K562 (cell line): ENCODE results near the gene RALGAPA2. TPM values are rescaled to one million over a fixed set of nuclear protein-coding genes. Genes with fewer than 3 reads are reported as not detected.

ENCODE experiments used
- ATAC-seq: fragments of 200-7000 bp; cut with Tn5 transposase; 3 replicates; pipeline ENCODE4 v1.9.1; 2020; ENCODE audit warnings: moderate library complexity
- BruUV-seq: library from RNA; stranded (reverse); fragments of 400-500 nt; replicated peaks from 2 replicates; lab custom pipeline; 2021; lab: Mats Ljungman, UMichigan
- CTCF ChIA-PET: fragments of 300-600 bp; formaldehyde crosslinking; extraction: SDS; loops from one replicate; lab custom pipeline; 2021; ENCODE audit warnings: low intra/inter-chr PET ratio; lab: Yijun Ruan, JAX
- POLR2A ChIA-PET: fragments of 300-600, 350-650 bp; sonication (Branson Sonifier 250); formaldehyde crosslinking; extraction: SDS; loops from one replicate; lab custom pipeline; 2021; ENCODE audit warnings: antibody characterized with exemption, inconsistent platforms; lab: Yijun Ruan, JAX
- DNase-seq, 4 experiments: peaks; one replicate each; pipeline versions ENCODE4 v3.0.0 to v3.0.0-alpha.2; 2011 to 2018; ENCODE audit warnings: low spot score in 3 of 4, mixed read lengths in 3 of 4; ENCODE audit errors: extremely low read depth in 1 of 4
- FAIRE-seq: peaks from 2 replicates; lab custom pipeline; 2011; peaks lifted over from hg19 to GRCh38; lab: Jason Lieb, UNC
- H2AFZ ChIP-seq: 2 replicates; pipeline ENCODE4 v1.6.0; 2011; ENCODE audit warnings: low read depth, low read length, control low read depth, inconsistent platforms
- H3K27ac ChIP-seq: fragments of 200-600 bp; 3 replicates; pipeline ENCODE4 v1.8.0; 2011; ENCODE audit warnings: low read depth, mild to moderate bottlenecking, control low read depth, inconsistent platforms, low read length, moderate library complexity, mixed read lengths; ENCODE audit errors: extremely low read depth
- H3K27me3 ChIP-seq, 2 experiments: fragments of 300-600 bp in 1 of 2; 2 replicates in 1 of 2; 3 replicates in 1 of 2; pipeline versions ENCODE4 v1.6.0 to v1.8.0; 2011; ENCODE audit warnings: inconsistent platforms in 2 of 2, low read length in 2 of 2, mild to moderate bottlenecking in 1 of 2, mixed read lengths in 1 of 2, moderate library complexity in 1 of 2; ENCODE audit not compliant: control insufficient read depth in 2 of 2, insufficient read depth in 2 of 2
- H3K36me3 ChIP-seq: fragments of 300-600 bp; 3 replicates; pipeline ENCODE4 v1.8.0; 2011; ENCODE audit warnings: mild to moderate bottlenecking, low read length, inconsistent platforms; ENCODE audit not compliant: control insufficient read depth, insufficient read depth
- H3K4me1 ChIP-seq, 2 experiments: fragments of 200-600 bp in 1 of 2; replicated peaks in 1 of 2; 2 replicates in 1 of 2; 3 replicates in 1 of 2; pipeline versions ENCODE4 v1.5.1 to v1.8.0; 2011; ENCODE audit warnings: inconsistent platforms in 2 of 2, low read length in 2 of 2, mild to moderate bottlenecking in 1 of 2, mixed read lengths in 1 of 2, moderate library complexity in 1 of 2; ENCODE audit not compliant: control insufficient read depth in 2 of 2, insufficient read depth in 2 of 2
- H3K4me2 ChIP-seq: 2 replicates; pipeline ENCODE4 v1.6.1; 2011; ENCODE audit warnings: low read length, control low read depth, inconsistent platforms, mixed read lengths; ENCODE audit not compliant: insufficient read depth
- H3K4me3 ChIP-seq: fragments of 200-600 bp; sonication (generic), shearing (Covaris generic); 2 replicates; pipeline ENCODE4 v1.5.1; 2016; ENCODE audit warnings: control low read depth, inconsistent platforms
- H3K79me2 ChIP-seq: fragments of 200-600 bp; 3 replicates; pipeline ENCODE4 v1.8.0; 2011; ENCODE audit warnings: low read length, inconsistent platforms; ENCODE audit not compliant: control insufficient read depth, insufficient read depth
- H3K9ac ChIP-seq, 2 experiments: 2 replicates each; pipeline versions ENCODE4 v1.6.0 to v1.6.1; 2011; ENCODE audit warnings: low read depth in 2 of 2, low read length in 2 of 2, control low read depth in 1 of 2, inconsistent platforms in 1 of 2, mild to moderate bottlenecking in 1 of 2, mixed read lengths in 1 of 2; ENCODE audit not compliant: insufficient read depth in 1 of 2
- H3K9me1 ChIP-seq: one replicate; pipeline ENCODE4 v1.6.0; 2011; ENCODE audit warnings: inconsistent platforms, mild to moderate bottlenecking, low read length, moderate library complexity; ENCODE audit not compliant: control insufficient read depth, insufficient read depth
- H3K9me3 ChIP-seq: replicated peaks from 2 replicates; pipeline ENCODE4 v1.5.1; 2011; ENCODE audit warnings: low read depth, low read length, inconsistent platforms; ENCODE audit not compliant: control insufficient read depth, insufficient read depth
- H4K20me1 ChIP-seq: replicated peaks from 2 replicates; pipeline ENCODE4 v1.6.1; 2011; ENCODE audit warnings: low read length, inconsistent platforms, mixed read lengths; ENCODE audit not compliant: control insufficient read depth, insufficient read depth
- CREBBP ChIP-seq: IDR thresholded peaks from one replicate; pipeline ENCODE4 v1.6.1; 2012; ENCODE audit warnings: low read depth, mild to moderate bottlenecking, control low read depth, inconsistent platforms, low read length
- ETV5 ChIP-seq: sonication (generic); formaldehyde crosslinking; IDR thresholded peaks from 2 replicates; pipeline ENCODE4 v1.4.0; 2020; ENCODE audit warnings: low read depth, mild to moderate bottlenecking, missing genetic modification reagents
- GABPB2 ChIP-seq: fragments of 250-450 bp; sonication (Bioruptor Pico); conservative IDR thresholded peaks from 2 replicates; pipeline ENCODE4 v1.5.1; 2021; ENCODE audit warnings: mild to moderate bottlenecking
- KLF6 ChIP-seq: fragments of 250-450 bp; sonication (Bioruptor Pico); IDR thresholded peaks from 2 replicates; pipeline ENCODE4 v1.4.0; 2020; ENCODE audit warnings: mild to moderate bottlenecking, moderate library complexity, borderline replicate concordance
- MECOM ChIP-seq: fragments of 250-450 bp; sonication (Bioruptor Pico); IDR thresholded peaks from 2 replicates; pipeline ENCODE4 v1.8.0; 2022; ENCODE audit warnings: inconsistent platforms
- MTA1 ChIP-seq: fragments of 450-650 bp; IDR thresholded peaks from 2 replicates; pipeline ENCODE4 v1.6.1; 2017; ENCODE audit warnings: borderline replicate concordance
- SRSF9 ChIP-seq: fragments of 200-400 bp; formaldehyde crosslinking; IDR thresholded peaks from 2 replicates; pipeline ENCODE4 v1.6.1; 2017; ENCODE audit warnings: low read depth, low read length, borderline replicate concordance
- ZNF174 ChIP-seq: fragments of 250-450 bp; sonication (Bioruptor Pico); IDR thresholded peaks from 2 replicates; pipeline ENCODE4 v1.4.0; 2020; ENCODE audit warnings: mild to moderate bottlenecking
- ZSCAN32 ChIP-seq: fragments of 450-650 bp; formaldehyde crosslinking; IDR thresholded peaks from 2 replicates; pipeline ENCODE4 v1.4.0; 2020; ENCODE audit warnings: mild to moderate bottlenecking, moderate library complexity
- WGBS: fragments of 100-300 bp; shearing (Covaris generic); methylation state at CpG from one replicate; pipeline ENCODE4 v1.1.6; 2016; ENCODE audit warnings: low coverage, mixed read lengths; ENCODE audit not compliant: insufficient coverage; ENCODE audit errors: missing lambda C conversion rate; 5-methylcytosine and 5-hydroxymethylcytosine counted together
- in situ Hi-C: fragments of 300-500 bp; cut with MboI; formaldehyde crosslinking; loops from 4 replicates; pipeline ENCODE4 v1.15.0; 2018; ENCODE audit warnings: inconsistent platforms, mixed read lengths
- intact Hi-C: fragments of 100-400 bp; cut with micrococcal nuclease; formaldehyde crosslinking; loops from 2 replicates; pipeline ENCODE4 v1.14.2; 2022
- polyA plus RNA-seq, 8 experiments: library from polyadenylated mRNA; depleted of rRNA in 4 of 8; stranded (reverse) in 5 of 8; unstranded in 3 of 8; fragments of >200 nt; fragmentation: Nextera tagmentation in 2 of 8; fragmentation: Illumina TruSeq in 1 of 8; extraction: Ambion mirVana in 2 of 8; extraction: Trizol in 1 of 8; gene quantifications; 2 replicates each; pipeline versions ENCODE4 v1.2.1 to v1.2.3, GENCODE V29; 2011 to 2014; ENCODE audit warnings: inconsistent platforms in 1 of 8, missing spikeins in 1 of 8
- total RNA-seq, 7 experiments: library from RNA; depleted of rRNA in 6 of 7; stranded (reverse); fragments of >200 nt in 6 of 7; fragmentation: Illumina TruSeq in 2 of 7; extraction: Trizol in 2 of 7; gene quantifications; 2 replicates each; pipeline versions ENCODE4 v1.2.1 to v1.2.3, GENCODE V29; 2011 to 2021; ENCODE audit warnings: low replicate concordance in 1 of 7
- TF ChIP-seq, protein P1 (sequence below): fragments of 450-650 bp; formaldehyde crosslinking; IDR thresholded peaks from 2 replicates; pipeline ENCODE4 v1.4.0; 2020; ENCODE audit warnings: mild to moderate bottlenecking, moderate library complexity
- TF ChIP-seq, protein P2 (sequence below): fragments of 250-450 bp; sonication (Bioruptor Pico); IDR thresholded peaks from 2 replicates; pipeline ENCODE4 v1.4.0; 2020; ENCODE audit warnings: mild to moderate bottlenecking, moderate library complexity, borderline replicate concordance

The RALGAPA2 gene
- total and polyA plus RNA-seq, 9 of the 15 experiments (the other 6 are each of a cell fraction or from before 2014, with no cell fraction given) = 0.35 to 2.7 (median 1.4) TPM

DNA sequence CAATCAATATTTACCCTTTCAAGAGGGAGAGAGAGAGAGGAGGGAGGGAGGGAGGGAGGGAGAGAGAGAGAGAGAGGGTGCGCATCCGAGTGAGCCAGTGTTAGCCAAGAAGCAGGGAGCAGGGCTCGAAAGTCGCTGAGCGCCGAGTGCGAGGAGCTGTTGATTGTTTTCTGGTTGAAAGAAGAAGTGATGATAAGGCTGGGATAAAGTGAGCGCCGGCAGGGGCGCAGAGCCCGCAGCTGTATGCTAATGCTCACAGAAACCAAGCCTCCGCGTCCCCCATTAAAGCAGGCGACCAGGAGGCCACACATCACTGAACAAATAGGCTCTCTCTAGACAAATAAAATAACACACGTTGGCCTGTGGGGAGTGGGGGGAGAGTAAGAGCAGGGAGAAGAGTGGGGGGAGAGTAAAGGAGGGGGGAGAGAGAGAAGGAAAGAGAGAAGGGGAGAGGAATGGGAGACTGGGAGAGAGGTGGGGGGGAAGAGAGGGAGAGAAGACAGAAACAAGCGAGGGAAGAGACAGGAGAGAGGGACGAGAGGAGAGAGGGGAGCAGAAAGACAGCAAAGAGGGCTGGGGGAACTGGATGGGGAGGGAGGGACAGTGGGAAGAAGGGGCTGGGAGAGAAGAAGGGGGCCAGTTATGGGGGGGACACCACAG, 349.5 kb downstream of the RALGAPA2 start:
- H3K27me3 ChIP-seq = peaks cover 0 to 16% of the 10 kb centered on the region in 2 experiments; a peak in 2 of 5 replicates
- H3K36me3 ChIP-seq = no peaks in the 10 kb centered on the region
- in situ Hi-C loops = no loop called here
- H3K4me3 ChIP-seq = no peak overlapping the region
- no peak overlapping the region for H2AFZ ChIP-seq
- no peak overlapping the region for H3K4me2 ChIP-seq
- FAIRE-seq (no peak), DNase-seq (no peak)
- no peak overlapping the region for H3K9ac ChIP-seq
- no peaks in the 10 kb centered on the region for H4K20me1 ChIP-seq
- BruUV-seq = no TSS peak
- TF ChIP-seq CREBBP (no peak), MTA1 (no peak), SRSF9 (no peak), KLF6 (CRISPR knock-in tag) (no peak), ZNF174 (no peak), ETV5 (CRISPR knock-in tag) (no peak), GABPB2 (no peak), MECOM (CRISPR knock-in tag) (no peak), ZSCAN32 (CRISPR knock-in tag) (no peak)
- TF ChIP-seq, protein P1, sequence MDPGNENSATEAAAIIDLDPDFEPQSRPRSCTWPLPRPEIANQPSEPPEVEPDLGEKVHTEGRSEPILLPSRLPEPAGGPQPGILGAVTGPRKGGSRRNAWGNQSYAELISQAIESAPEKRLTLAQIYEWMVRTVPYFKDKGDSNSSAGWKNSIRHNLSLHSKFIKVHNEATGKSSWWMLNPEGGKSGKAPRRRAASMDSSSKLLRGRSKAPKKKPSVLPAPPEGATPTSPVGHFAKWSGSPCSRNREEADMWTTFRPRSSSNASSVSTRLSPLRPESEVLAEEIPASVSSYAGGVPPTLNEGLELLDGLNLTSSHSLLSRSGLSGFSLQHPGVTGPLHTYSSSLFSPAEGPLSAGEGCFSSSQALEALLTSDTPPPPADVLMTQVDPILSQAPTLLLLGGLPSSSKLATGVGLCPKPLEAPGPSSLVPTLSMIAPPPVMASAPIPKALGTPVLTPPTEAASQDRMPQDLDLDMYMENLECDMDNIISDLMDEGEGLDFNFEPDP (CRISPR knock-in tag) = no peak
- TF ChIP-seq, protein P2, sequence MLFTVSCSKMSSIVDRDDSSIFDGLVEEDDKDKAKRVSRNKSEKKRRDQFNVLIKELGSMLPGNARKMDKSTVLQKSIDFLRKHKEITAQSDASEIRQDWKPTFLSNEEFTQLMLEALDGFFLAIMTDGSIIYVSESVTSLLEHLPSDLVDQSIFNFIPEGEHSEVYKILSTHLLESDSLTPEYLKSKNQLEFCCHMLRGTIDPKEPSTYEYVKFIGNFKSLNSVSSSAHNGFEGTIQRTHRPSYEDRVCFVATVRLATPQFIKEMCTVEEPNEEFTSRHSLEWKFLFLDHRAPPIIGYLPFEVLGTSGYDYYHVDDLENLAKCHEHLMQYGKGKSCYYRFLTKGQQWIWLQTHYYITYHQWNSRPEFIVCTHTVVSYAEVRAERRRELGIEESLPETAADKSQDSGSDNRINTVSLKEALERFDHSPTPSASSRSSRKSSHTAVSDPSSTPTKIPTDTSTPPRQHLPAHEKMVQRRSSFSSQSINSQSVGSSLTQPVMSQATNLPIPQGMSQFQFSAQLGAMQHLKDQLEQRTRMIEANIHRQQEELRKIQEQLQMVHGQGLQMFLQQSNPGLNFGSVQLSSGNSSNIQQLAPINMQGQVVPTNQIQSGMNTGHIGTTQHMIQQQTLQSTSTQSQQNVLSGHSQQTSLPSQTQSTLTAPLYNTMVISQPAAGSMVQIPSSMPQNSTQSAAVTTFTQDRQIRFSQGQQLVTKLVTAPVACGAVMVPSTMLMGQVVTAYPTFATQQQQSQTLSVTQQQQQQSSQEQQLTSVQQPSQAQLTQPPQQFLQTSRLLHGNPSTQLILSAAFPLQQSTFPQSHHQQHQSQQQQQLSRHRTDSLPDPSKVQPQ (CRISPR knock-in tag) = no peak
- TF ChIP-seq, all 486 proteins: peak for 0
- no peak for ATAC-seq
- CTCF ChIA-PET = no interaction called here
- Histone ChIP-seq H3K9me3 (no peaks in the 10 kb centered on the region), H3K79me2 (no peaks in the 10 kb centered on the region), H3K9me1 (no peaks in the 10 kb centered on the region), H3K27ac (no peak overlapping the region), H3K4me1 (no peaks in the 10 kb centered on the region; a peak in 1 of 5 replicates)
- POLR2A ChIA-PET = no interaction called here
- intact Hi-C loops = no loop called here
- WGBS = no CpG with 5 or more reads among the region's 17 CpGs
